HL-60 (cell line): Measurements from ENCODE around the gene SERPIND1.

Experiments
- DNase-seq, 2 experiments: peaks; one replicate each; pipeline ENCODE4 v3.0.0-alpha.2; 2010 to 2020; ENCODE audit warnings: low read depth in 1 of 2, low spot score in 1 of 2
- H3K27ac ChIP-seq: fragments of 250-450 bp; sonication (Bioruptor Pico); replicated peaks from 2 replicates; pipeline ENCODE4 v1.5.1; 2020; ENCODE audit warnings: mild to moderate bottlenecking, moderate library complexity
- H3K27me3 ChIP-seq: fragments of 250-450 bp; sonication (Bioruptor Pico); 2 replicates; pipeline ENCODE4 v1.5.1; 2021; ENCODE audit warnings: mild to moderate bottlenecking, moderate library complexity; ENCODE audit not compliant: insufficient read depth, poor library complexity, severe bottlenecking
- H3K4me3 ChIP-seq: replicated peaks from 2 replicates; pipeline ENCODE4 v1.5.1; 2011; ENCODE audit warnings: mild to moderate bottlenecking, control low read depth, low read length; ENCODE audit not compliant: insufficient read depth
- CTCF ChIP-seq: IDR thresholded peaks from one replicate; pipeline ENCODE4 v1.5.1; 2011; ENCODE audit warnings: low read length, control low read depth, inconsistent platforms; ENCODE audit not compliant: insufficient read depth
- GABPA ChIP-seq: IDR thresholded peaks from 2 replicates; pipeline ENCODE4 v1.6.1; 2012; ENCODE audit warnings: low read depth
- POLR2AphosphoS5 ChIP-seq: IDR thresholded peaks from 2 replicates; pipeline ENCODE4 v1.6.1; 2012; ENCODE audit warnings: low read depth
- REST ChIP-seq: IDR thresholded peaks from 2 replicates; pipeline ENCODE4 v1.6.1; 2012; ENCODE audit warnings: low read depth; ENCODE audit not compliant: insufficient replicate concordance
- SPI1 ChIP-seq: IDR thresholded peaks from 2 replicates; pipeline ENCODE4 v1.6.1; 2012; ENCODE audit warnings: low read depth, mild to moderate bottlenecking, borderline replicate concordance

Gene SERPIND1

GRCh38 chr22:20748731-20749428, 25.0 kb upstream of the SERPIND1 start:
- Histone ChIP-seq H3K27ac (no peak overlapping the region), H3K27me3 (no peaks in the 10 kb centered on the region), H3K4me3 (no peak overlapping the region)
- DNase-seq: no peak
- no peak for TF ChIP-seq POLR2AphosphoS5
- TF ChIP-seq GABPA: no peak
- TF ChIP-seq SPI1: no peak
- TF ChIP-seq REST: no peak

GRCh38 chr22:20749453-20749852, 24.5 kb upstream of the SERPIND1 start:
- DNase-seq: no peak
- no peak overlapping the region for H3K4me3 ChIP-seq
- no peak for TF ChIP-seq CTCF
- TF ChIP-seq REST: no peak
- TF ChIP-seq SPI1: no peak
- TF ChIP-seq POLR2AphosphoS5: no peak
- no peak for TF ChIP-seq GABPA
- H3K27me3 ChIP-seq: no peaks in the 10 kb centered on the region
- no peak overlapping the region for H3K27ac ChIP-seq

GRCh38 chr22:20750461-20751184, 23.3 kb upstream of the SERPIND1 start:
- Histone ChIP-seq H3K27ac (no peak overlapping the region), H3K27me3 (no peaks in the 10 kb centered on the region), H3K4me3 (no peak overlapping the region)
- no peak for TF ChIP-seq CTCF
- TF ChIP-seq POLR2AphosphoS5: no peak
- no peak for TF ChIP-seq GABPA
- no peak for TF ChIP-seq SPI1
- TF ChIP-seq REST: no peak
- no peak for DNase-seq
